HG02798 (cell line): Measurements from ENCODE around the gene GREB1L.

ENCODE experiments used
- ATAC-seq: cut with Tn5 transposase; IDR thresholded peaks from one replicate; pipeline ENCODE4 v1.9.1; 2021; ENCODE audit warnings: mild to moderate bottlenecking; ENCODE audit not compliant: unreplicated experiment, poor library complexity

Gene GREB1L

DNA sequence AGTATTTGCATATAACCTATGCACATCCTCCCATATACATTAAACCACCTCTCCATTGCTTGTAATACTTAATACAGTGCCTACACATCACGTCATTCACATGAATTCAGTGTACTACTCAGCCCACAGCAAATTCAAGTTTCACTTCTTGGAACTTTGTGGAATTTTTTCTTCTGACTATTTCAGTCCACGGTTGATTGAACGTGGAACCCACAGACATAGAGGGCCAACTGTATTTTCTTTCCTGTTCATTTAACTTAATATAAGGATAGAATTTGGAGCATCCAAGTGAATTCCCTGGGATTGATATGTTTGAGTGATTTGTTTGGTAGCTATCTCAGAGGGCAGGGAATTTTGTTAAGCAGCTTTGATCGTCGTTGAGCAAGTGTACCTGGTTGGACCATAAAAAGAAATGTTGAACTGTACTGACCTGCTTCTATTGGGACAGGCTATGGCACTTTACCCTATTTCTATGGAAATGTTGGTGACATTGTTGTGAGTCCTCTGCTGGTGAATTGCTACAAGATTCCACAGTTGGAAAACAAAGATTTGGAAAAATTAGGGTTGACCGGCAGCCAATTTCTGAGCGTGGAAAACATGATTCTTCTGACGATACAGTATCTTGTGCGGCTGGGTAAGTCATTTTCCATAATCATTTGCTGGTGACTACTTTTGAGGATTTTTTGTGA, 201.9 kb downstream of the GREB1L start:
- ATAC-seq = no peak

DNA sequence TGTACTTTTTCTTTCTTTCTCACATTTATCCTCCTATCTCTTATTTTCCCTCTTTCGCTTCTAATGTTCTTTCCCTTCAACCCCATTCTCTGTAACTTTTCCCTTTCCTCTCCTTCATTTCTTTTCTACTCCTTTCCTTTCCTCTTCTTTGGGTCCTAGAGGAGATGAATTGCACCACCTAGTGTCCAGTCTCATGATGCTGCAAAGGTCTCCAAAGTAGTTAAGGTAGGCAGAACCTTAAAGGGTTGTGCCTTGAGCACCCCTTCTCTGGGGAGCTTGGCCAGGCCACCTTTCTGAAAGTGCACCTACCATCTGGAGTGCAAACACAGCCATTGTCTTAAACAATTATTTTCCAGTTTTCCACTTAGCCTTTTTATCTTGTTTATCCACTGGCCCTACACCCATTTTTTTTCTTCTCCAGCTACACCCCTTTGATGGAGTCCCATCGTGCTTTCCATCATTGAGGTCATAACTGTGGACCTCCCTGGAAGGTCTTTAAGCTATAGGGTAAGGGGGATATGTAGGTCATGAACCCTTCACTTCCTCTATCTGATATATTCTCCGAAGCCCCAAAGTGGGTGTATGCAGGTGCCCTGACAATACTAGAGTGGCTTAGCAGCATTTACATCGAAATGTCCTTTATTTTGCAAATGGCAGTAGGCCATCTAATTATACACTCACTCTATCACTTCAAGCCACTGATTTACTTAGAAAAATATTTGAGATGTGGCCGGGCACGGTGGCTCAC, 202.6 kb downstream of the GREB1L start:
- no peak for ATAC-seq

DNA sequence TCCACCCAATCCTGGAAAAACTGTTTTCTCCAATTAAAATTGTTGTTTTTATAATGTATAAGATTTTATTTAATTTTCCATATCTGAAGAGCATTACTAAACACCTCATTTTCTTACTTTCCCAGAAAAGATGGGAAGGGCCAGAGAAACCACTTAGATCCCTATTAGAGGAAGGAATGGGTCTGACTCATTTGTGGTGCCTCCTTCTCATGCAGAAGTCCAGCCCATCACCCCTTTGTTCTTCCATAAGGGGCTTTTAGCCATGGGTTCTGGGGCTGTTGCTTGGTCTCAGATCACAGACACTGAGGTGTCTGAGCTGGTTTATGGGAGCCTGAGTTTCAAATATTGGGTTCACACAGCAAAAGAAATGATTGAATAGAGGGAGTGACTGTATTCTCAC, 206.3 kb downstream of the GREB1L start:
- no peak for ATAC-seq

DNA sequence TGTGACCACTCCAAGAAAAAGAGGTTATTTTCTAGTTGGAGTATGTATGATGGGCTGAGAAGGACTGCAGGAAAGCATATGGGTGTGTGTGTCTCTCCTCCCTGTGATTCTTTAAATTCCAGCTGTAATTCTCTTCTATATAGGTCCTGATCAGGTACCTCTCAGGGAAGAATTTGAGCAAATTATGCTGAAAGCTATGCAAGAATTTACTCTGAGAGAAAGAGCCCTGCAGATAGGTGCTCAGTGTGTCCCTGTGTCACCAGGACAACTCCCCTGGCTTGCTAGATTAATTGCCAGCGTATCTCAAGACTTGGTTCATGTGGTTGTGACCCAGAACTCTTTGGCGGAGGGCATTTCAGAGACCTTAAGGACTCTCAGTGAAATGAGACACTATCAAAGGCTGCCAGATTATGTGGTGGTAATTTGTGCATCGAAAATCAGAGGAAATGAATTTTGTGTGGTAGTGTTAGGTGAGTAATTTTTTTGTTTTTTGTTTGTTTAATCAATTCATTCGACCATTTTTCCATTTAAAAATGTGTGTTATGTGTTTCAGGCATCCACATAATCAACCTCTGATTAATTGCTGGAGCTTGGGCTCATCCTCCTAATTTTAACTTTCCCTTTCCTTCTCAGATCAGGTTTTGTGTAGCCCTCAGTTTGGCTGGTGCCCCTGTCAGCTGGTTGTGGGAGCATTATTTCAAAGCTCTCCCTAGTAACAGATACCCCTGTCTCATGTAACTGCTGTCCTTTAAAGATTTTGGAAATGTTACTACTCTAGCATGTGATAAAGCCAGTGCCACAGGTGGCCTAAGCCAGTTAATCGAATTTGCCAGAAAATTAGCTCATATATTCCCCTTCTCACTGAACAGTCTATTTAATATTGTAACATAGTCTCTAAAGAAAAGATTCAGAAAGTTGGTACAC, 207.6 kb downstream of the GREB1L start:
- no peak for ATAC-seq

DNA sequence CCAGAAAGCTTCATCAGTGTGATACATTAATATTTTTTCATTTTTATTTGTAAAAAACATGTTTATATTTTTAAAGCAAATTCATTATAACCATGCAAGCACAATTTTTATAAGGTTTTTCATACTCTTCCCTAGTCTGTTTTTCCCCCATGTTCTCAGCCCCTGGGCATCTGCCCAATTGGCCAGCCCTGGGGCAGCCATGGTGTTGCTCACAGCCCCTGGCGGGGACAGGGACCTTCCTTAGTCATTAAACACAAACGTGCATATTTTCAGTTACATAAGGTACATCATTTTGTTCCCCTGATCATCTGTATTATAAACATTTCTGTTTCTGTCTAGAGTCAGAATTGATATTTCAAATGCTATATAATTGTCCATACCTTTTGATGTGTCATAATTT, 208.5 kb downstream of the GREB1L start:
- ATAC-seq = no peak

DNA sequence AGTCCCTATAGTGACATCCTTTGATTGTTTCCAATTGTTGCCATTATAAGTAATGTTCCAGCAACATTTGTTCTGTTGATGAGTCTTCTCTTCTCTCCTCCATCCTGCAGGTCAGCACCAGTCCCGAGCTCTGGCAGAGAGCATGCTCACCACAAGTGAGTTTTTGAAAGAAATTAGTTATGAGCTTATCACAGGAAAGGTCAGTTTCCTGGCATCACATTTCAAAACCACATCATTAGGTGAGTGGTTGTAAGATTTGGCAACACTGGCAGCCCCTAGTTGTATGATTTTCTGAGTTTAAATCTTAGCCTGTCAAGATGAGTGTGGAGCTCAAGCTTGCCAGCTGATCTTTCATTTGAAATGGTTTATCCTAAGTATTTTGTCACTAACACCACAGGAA, 208.9 kb downstream of the GREB1L start:
- no peak for ATAC-seq

DNA sequence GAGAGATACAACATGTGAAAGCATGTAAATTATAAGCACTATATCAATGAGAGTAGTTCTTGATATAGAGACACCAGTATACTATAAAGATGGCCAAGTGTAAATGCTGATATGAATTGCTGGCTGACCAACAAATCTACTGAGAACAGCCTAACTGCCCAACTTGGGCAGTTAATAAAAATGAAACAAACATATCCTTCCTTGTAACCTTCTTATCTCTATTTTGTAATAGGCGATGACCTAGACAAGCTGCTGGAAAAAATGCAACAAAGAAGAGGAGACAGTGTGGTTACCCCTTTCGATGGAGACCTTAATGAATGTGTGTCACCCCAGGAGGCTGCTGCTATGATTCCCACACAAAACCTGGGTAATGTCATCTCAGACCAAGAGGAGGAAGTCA, 209.8 kb downstream of the GREB1L start:
- ATAC-seq = no peak

DNA sequence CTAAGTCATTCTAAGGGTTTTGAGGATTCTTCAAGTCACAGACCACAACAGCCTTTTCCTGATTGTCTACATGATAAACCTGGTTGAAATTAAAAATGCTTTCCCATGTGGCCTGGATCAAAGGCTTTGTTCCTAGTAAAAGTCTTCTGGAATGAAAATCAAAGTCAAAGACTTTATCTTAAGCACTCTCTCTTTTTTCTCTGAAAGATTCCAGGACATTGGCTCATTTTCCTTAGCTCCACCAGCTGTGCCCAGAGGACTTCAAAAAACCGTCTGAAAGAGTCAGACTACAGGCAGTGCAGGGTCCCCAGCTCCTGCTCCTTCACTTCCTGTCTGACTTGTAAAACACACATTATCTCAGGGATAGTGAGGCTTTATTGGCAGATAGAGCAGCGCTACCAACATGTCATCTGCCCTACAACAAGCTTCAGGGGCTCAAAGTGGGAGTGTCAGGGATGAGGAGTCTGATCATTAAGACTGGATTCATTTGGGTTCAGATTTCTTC, 210.3 kb downstream of the GREB1L start:
- no peak for ATAC-seq

DNA sequence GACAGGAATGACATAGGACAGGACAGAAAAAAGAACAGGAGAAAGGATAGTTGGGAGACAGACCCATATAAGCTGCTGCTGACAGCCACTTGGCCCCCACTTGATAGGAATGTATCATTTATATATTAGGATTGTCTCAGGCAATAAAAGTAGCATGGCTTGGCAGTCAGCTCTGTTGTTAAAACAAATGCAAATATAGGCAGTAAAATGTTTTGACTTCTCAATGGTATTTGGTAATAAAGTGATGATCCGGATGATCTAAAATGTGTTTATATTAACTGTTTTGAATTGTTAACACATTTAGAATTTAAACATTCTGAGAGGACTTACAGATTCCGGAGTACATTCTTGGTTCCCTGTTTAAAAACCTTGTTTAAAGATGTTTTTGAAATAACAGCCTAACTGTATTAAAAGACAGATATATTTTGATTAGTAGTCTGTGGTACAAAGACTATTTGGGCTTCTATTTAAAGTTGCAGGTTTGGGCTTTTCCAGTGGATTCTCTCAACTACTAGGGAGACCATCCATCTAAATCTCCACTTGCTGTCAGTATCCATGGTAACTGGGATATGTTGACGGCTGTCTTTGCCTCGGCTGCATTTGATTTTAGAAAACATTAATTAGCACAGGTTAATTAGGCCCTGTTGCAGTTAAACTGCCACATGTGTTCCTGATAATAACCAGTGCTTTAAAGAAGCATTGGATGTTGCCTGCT, 210.9 kb downstream of the GREB1L start:
- no peak for ATAC-seq

DNA sequence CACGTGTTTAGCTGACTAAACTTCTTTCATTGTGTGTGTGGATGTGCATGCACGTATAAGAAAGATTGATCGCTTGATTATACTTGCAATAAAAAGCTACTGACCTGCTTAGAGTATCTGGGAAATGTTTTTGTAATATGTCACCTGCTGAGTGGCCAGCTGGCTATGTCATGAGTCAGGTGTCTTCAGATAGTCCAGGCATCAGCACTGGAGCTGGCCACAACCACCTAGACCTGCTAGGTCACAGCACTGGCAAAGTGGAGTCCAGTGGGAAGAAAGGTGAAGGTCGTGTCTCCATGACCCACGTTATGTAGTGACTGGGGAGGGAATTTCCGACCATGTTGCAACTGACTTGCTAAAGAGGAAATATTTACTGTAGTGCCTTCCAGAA, 211.5 kb downstream of the GREB1L start:
- no peak for ATAC-seq

DNA sequence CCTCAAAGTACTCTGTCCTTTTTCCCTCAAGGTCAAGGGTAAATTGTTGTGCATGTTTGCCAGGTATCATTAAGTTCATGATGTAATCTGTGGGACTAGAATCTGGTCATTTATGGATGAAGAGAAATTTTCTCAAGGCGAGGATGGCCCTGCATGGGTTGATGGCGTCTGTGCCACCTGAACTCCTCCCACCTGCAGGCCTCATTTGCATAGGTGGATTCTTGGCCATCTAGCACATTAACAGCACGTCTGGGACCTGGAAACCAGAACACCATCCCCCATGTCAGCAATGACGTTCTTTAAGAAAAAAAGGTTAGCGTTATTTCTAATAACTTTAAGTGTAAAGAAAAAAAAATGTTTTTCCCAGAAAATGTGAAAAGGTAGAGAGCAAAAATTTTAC, 212.7 kb downstream of the GREB1L start:
- no peak for ATAC-seq

DNA sequence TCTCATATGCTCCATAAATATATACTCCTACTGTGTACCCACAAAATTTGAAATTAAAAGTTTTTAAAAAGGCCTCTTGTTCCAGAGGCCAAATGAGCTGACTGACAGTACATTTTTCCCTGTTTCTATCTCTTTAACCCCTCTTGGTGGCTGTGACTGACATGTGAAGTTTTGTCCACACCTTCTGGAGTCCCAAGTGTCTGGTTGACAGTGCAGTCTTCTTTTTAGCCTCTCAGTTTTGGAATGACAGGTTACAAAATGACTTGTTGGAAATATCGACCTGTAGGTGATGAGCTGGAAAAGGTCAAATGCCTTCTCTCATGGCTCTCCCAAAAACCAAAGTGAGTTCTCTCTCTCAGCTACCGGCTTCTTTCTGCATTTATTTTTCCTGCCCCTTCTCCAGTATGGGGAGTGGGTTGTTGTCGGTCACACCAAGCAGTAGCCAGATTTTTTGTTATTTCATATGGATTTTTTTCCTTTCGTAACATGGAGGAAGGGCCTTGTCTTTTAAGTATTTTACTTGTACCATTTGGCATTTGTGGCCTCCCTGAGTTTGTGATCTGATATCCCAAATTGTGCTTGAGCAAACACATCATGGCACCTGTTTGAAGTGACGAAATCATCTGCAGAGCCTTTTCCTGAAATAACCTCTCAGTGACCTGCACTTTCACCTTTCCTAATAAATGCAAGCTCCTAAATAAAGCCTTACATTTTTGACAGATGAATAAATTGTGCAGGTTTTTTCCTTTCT, 214.6 kb downstream of the GREB1L start:
- no peak for ATAC-seq

DNA sequence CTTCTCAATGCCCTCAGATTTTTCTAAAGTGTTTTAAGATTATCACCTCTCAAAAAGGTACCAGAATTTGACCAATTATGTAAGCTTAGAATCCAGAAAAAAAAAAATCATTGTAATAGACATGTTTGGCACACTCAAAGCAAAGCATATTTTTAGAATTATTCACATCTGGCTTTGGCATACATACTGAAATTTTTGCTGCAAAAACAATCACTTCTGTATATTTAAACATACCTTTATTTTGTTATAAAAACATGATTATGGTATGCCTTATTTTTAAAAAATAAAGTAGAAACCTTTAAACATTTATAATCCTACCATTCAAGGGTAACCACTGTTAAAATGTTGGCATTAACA, 215.1 kb downstream of the GREB1L start:
- no peak for ATAC-seq

DNA sequence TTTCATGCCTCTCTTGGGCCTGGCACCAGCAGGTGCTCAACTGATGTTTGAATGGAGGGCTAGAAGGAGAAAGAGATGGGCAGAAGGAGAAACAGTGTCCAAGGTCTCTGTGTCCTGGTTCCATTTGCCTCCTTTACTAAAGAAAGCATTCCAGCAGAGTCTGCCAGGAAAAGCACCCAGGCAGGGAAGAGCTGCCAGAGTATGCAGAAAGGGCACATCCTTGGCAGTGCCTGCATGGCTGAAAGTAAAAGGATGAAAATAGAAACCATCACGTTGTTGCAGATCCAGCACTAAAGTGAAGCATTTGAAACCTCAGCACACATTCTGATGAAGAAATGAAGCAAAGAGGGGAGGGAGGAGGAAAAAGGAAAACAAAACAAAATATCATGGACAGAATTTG, 216.3 kb downstream of the GREB1L start:
- no peak for ATAC-seq

DNA sequence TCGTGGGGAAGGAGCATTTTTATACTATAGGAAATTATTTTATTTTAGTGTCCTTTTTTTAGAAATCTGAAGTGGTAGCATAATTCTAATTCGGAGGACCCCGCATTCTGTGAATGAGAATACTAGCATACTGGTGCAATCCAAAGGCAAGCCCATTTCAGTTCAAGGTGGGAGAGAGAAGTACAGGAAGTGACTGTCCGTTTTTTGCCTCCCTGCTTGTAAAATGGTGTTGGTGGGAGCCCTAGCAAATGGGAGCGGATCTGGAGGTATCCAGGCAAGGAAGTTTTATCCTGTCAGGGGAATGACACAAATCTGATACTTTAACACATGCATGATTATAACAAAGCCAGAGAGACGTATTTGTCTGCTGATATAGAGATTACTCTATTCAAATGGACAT, 216.8 kb downstream of the GREB1L start:
- no peak for ATAC-seq

DNA sequence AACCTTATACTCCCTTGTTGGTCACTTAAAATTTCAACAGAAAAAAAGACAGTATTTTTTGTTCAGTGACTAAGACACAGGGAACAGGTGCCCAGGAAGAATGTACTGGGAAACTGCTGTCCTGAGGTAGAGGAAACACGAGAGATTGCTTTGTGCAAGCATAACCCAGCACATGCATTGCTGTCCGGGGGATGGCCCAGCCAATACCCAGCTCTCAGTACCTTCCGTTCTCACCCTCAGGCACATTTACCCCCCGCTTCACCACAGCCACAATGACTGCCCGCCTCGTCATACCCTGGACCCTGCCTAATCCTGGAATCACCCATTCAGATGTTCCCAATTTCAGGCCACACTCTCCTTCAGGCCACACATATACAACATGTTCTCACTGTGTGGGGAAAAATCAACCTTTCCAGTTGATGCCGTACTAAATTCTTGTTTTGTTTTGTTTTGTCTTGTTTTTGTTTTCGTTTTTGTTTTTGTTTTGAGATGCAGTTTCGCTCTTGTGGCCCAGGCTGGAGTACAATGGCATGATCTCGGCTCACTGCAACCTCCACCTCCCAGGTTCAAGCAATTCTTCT, 217.8 kb downstream of the GREB1L start:
- ATAC-seq = no peak

DNA sequence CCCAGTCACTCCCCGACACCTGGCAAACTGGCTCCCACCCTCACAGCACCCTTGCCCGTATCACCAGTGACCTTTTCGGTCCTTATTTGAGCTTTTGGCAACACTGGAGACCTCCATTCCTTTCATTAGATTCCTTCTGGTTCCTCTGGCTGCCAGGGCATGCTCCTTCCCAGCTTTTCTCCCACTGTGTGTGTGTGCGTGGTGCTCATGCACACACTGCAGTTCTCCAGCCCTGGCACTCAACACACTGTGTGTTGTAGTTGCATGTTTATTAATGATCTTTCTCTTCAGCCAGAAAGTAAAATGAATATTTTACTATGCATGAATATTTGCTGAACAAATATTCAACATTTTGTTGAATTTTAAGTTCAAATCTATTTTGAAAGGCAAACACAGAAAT, 219.4 kb downstream of the GREB1L start:
- no peak for ATAC-seq

DNA sequence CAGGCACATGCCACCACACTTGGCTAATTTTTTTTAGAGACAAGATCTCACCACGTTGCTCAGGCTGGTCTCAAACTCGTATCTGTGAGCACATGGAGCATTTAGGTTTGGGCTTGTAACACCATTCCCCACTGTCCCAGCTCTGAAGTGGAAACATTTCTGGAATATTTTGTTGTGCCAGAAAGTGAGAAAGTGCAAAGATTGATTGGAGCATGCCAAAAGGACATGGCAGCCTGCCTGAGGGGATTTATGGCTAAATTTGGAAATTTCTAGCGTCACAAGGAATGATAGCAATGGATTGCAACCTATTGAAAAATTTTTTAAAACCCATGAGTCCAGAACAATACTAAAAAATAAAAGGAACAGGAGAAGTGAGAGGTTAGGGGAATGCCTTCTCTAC, 221.7 kb downstream of the GREB1L start:
- ATAC-seq = no peak

DNA sequence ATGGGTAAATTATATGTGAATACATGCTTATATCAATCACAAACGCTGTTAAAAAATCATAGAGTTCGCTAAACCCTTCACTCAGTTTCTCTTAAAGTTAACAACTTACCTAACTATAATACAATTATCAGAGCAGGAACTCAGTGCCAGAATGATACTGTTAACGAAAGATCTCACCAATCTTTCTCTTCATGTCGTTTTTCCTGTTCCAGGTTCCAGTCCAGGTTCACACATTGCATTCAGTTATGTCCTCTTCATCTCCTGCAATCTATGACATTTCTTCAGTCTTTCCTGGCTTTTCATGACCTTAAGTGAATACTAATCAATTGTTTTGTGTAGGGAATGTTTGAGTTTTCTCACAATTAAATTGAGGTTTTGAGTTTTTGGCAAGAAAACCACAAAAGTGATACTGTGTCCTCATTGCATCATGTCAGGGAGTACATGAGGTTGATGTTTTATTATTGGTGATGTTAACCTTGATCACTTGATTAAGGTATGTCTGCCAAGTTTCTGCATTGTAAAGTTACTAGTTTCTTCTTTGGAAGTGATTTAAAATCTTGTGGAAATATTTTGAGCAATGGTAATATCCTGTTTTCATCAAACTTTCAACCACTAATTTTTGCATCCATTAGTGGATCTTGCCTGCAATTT, 226.6 kb downstream of the GREB1L start:
- ATAC-seq = no peak
